HepG2 (cell line): ENCODE results near the gene PPP2R5B. TPM values are rescaled to one million over a fixed set of nuclear protein-coding genes. Genes with fewer than 3 reads are reported as not detected.

Source experiments
- microRNA counts: library from miRNA; unstranded; fragments of <30 nt; microRNA quantifications from one replicate; lab custom pipeline; 2015
- microRNA-seq: library from miRNA; unstranded; fragments of <30 nt; microRNA quantifications from one replicate; pipeline ENCODE4, GENCODE V29; 2020
- polyA plus RNA-seq, 8 experiments: library from polyadenylated mRNA; depleted of rRNA in 3 of 8; stranded (reverse) in 7 of 8; unstranded in 1 of 8; fragments of >200 nt; fragmentation: Illumina TruSeq in 4 of 8; extraction: Trizol in 4 of 8; gene quantifications; 2 replicates each; pipeline versions ENCODE4 v1.2.1 to v1.2.3, GENCODE V29; 2011 to 2016; ENCODE audit warnings: low read depth in 4 of 8, missing spikeins in 1 of 8, mixed read lengths in 1 of 8; ENCODE audit not compliant: insufficient read depth in 1 of 8
- small RNA-seq, 3 experiments: library from RNA; depleted of rRNA; stranded (forward); fragments of <200 nt; gene quantifications; one replicate each; pipeline ENCODE3, GENCODE V24; 2012; ENCODE audit warnings: low read depth in 2 of 3, low replicate concordance in 1 of 3; ENCODE audit not compliant: insufficient read length in 3 of 3, insufficient read depth in 2 of 3
- total RNA-seq, 5 experiments: library from RNA; depleted of rRNA; stranded (reverse); fragments of >200 nt; fragmentation: Illumina TruSeq; extraction: Trizol; gene quantifications; 2 replicates each; pipeline ENCODE4 v1.2.3, GENCODE V29; 2016; ENCODE audit warnings: low read depth in 1 of 5

PPP2R5B gene
- total and polyA plus RNA-seq, 2 of the 13 experiments (the other 11 are each of a cell fraction or from before 2014, with no cell fraction given): 2.3 to 8.3 TPM

MicroRNA genes within 50 kb of the gene (microRNA counts, 767-probe panel; counts per million panel counts)
- microRNA hsa-miR-192-5p (lab: Ali Mortazavi, UCI): not detected

Small RNAs within 50 kb of the gene (microRNA-seq; reads per million reads assigned to microRNA genes)
- gene MIR6749: not detected
- gene MIR6750: 0.68 reads per million

Small RNAs within 50 kb of the gene (small RNA-seq; reads per million reads assigned to genes)
- 0 reads per million in 3 experiments for gene MIR6749
- 0 reads per million in 3 experiments for gene MIR6750

Other genes starting within 250 kb of the PPP2R5B start
- not detected in 2 replicates for gene NRXN2, start 201.5 kb upstream of the PPP2R5B start, total RNA-seq (2016; rRNA removed; fragmentation: Illumina TruSeq; extraction: Trizol)
- gene NRXN2, start 201.5 kb upstream of the PPP2R5B start, polyA plus RNA-seq (2011; rRNA removed): 0.03 TPM in 1 of 2 replicates, not detected in the other
- gene RASGRP2, start 180.5 kb upstream of the PPP2R5B start, total RNA-seq (2016; rRNA removed; fragmentation: Illumina TruSeq; extraction: Trizol): not detected in 2 replicates
- 0.18 and 0.61 TPM in 2 replicates for gene RASGRP2, start 180.5 kb upstream of the PPP2R5B start, polyA plus RNA-seq (2011; rRNA removed)
- 0.11 TPM in 1 of 2 replicates, not detected in the other for gene PYGM, start 164.7 kb upstream of the PPP2R5B start, total RNA-seq (2016; rRNA removed; fragmentation: Illumina TruSeq; extraction: Trizol)
- gene PYGM, start 164.7 kb upstream of the PPP2R5B start, polyA plus RNA-seq (2011; rRNA removed): 0.12 and 0.13 TPM in 2 replicates
- 42.5 and 70.4 TPM in 2 replicates for gene SF1, start 146.1 kb upstream of the PPP2R5B start, total RNA-seq (2016; rRNA removed; fragmentation: Illumina TruSeq; extraction: Trizol)
- 51.9 and 55.5 TPM in 2 replicates for gene SF1, start 146.1 kb upstream of the PPP2R5B start, polyA plus RNA-seq (2011; rRNA removed)
- gene MAP4K2, start 121.5 kb upstream of the PPP2R5B start, total RNA-seq (2016; rRNA removed; fragmentation: Illumina TruSeq; extraction: Trizol): 7.8 and 8.3 TPM in 2 replicates
- gene MAP4K2, start 121.5 kb upstream of the PPP2R5B start, polyA plus RNA-seq (2011; rRNA removed): 15.5 and 17.6 TPM in 2 replicates
- 15.3 and 20.5 TPM in 2 replicates for gene MEN1, start 114.1 kb upstream of the PPP2R5B start, total RNA-seq (2016; rRNA removed; fragmentation: Illumina TruSeq; extraction: Trizol)
- gene MEN1, start 114.1 kb upstream of the PPP2R5B start, polyA plus RNA-seq (2011; rRNA removed): 27.3 and 30.9 TPM in 2 replicates
- 0.77 and 1.4 TPM in 2 replicates for gene CDC42BPG, start 80.0 kb upstream of the PPP2R5B start, total RNA-seq (2016; rRNA removed; fragmentation: Illumina TruSeq; extraction: Trizol)
- 0.55 and 0.99 TPM in 2 replicates for gene CDC42BPG, start 80.0 kb upstream of the PPP2R5B start, polyA plus RNA-seq (2011; rRNA removed)
- 22.0 and 26.6 TPM in 2 replicates for gene EHD1, start 46.1 kb upstream of the PPP2R5B start, total RNA-seq (2016; rRNA removed; fragmentation: Illumina TruSeq; extraction: Trizol)
- 23.6 and 29.4 TPM in 2 replicates for gene EHD1, start 46.1 kb upstream of the PPP2R5B start, polyA plus RNA-seq (2011; rRNA removed)
- 6.5 and 6.7 TPM in 2 replicates for gene ATG2A, start 7.5 kb upstream of the PPP2R5B start, total RNA-seq (2016; rRNA removed; fragmentation: Illumina TruSeq; extraction: Trizol)
- 8.0 and 13.2 TPM in 2 replicates for gene ATG2A, start 7.5 kb upstream of the PPP2R5B start, polyA plus RNA-seq (2011; rRNA removed)
- gene GPHA2, start 11.2 kb downstream of the PPP2R5B start, total RNA-seq (2016; rRNA removed; fragmentation: Illumina TruSeq; extraction: Trizol): 11.6 and 19.1 TPM in 2 replicates
- 10.1 and 13.0 TPM in 2 replicates for gene GPHA2, start 11.2 kb downstream of the PPP2R5B start, polyA plus RNA-seq (2011; rRNA removed)
- not detected in 2 replicates for gene MAJIN, start 47.4 kb downstream of the PPP2R5B start, total RNA-seq (2016; rRNA removed; fragmentation: Illumina TruSeq; extraction: Trizol)
- not detected in 2 replicates for gene MAJIN, start 47.4 kb downstream of the PPP2R5B start, polyA plus RNA-seq (2011; rRNA removed)
- gene BATF2, start 72.3 kb downstream of the PPP2R5B start, total RNA-seq (2016; rRNA removed; fragmentation: Illumina TruSeq; extraction: Trizol): 3.9 and 4.2 TPM in 2 replicates
- gene BATF2, start 72.3 kb downstream of the PPP2R5B start, polyA plus RNA-seq (2011; rRNA removed): 2.8 and 3.1 TPM in 2 replicates
- gene ARL2, start 89.5 kb downstream of the PPP2R5B start, total RNA-seq (2016; rRNA removed; fragmentation: Illumina TruSeq; extraction: Trizol): 84.4 and 93.9 TPM in 2 replicates
- gene ARL2, start 89.5 kb downstream of the PPP2R5B start, polyA plus RNA-seq (2011; rRNA removed): 82.9 and 86.3 TPM in 2 replicates
- 20.7 and 22.6 TPM in 2 replicates for gene SNX15, start 102.8 kb downstream of the PPP2R5B start, total RNA-seq (2016; rRNA removed; fragmentation: Illumina TruSeq; extraction: Trizol)
- gene SNX15, start 102.8 kb downstream of the PPP2R5B start, polyA plus RNA-seq (2011; rRNA removed): 19.1 and 21.2 TPM in 2 replicates
- gene SAC3D1, start 116.5 kb downstream of the PPP2R5B start, total RNA-seq (2016; rRNA removed; fragmentation: Illumina TruSeq; extraction: Trizol): 33.2 and 36.3 TPM in 2 replicates
- 7.4 and 8.9 TPM in 2 replicates for gene SAC3D1, start 116.5 kb downstream of the PPP2R5B start, polyA plus RNA-seq (2011; rRNA removed)
- gene NAALADL1, start 133.9 kb downstream of the PPP2R5B start, total RNA-seq (2016; rRNA removed; fragmentation: Illumina TruSeq; extraction: Trizol): 3.4 and 9.3 TPM in 2 replicates
- gene NAALADL1, start 133.9 kb downstream of the PPP2R5B start, polyA plus RNA-seq (2011; rRNA removed): 33.9 and 67.5 TPM in 2 replicates
- 50.6 and 63.1 TPM in 2 replicates for gene CDCA5, start 159.4 kb downstream of the PPP2R5B start, total RNA-seq (2016; rRNA removed; fragmentation: Illumina TruSeq; extraction: Trizol)
- gene CDCA5, start 159.4 kb downstream of the PPP2R5B start, polyA plus RNA-seq (2011; rRNA removed): 9.8 and 13.5 TPM in 2 replicates
- 27.6 and 32.2 TPM in 2 replicates for gene ZFPL1, start 159.5 kb downstream of the PPP2R5B start, total RNA-seq (2016; rRNA removed; fragmentation: Illumina TruSeq; extraction: Trizol)
- gene ZFPL1, start 159.5 kb downstream of the PPP2R5B start, polyA plus RNA-seq (2011; rRNA removed): 49.7 and 56.0 TPM in 2 replicates
- 57.4 and 76.3 TPM in 2 replicates for gene VPS51, start 171.5 kb downstream of the PPP2R5B start, total RNA-seq (2016; rRNA removed; fragmentation: Illumina TruSeq; extraction: Trizol)
- 90.6 and 104 TPM in 2 replicates for gene VPS51, start 171.5 kb downstream of the PPP2R5B start, polyA plus RNA-seq (2011; rRNA removed)
- gene TM7SF2, start 187.2 kb downstream of the PPP2R5B start, total RNA-seq (2016; rRNA removed; fragmentation: Illumina TruSeq; extraction: Trizol): 28.8 and 66.9 TPM in 2 replicates
- gene TM7SF2, start 187.2 kb downstream of the PPP2R5B start, polyA plus RNA-seq (2011; rRNA removed): 56.0 and 75.6 TPM in 2 replicates
- gene ZNHIT2, start 193.0 kb downstream of the PPP2R5B start, total RNA-seq (2016; rRNA removed; fragmentation: Illumina TruSeq; extraction: Trizol): 5.7 and 6.5 TPM in 2 replicates
- 1.1 TPM in 2 replicates for gene ZNHIT2, start 193.0 kb downstream of the PPP2R5B start, polyA plus RNA-seq (2011; rRNA removed)
- gene FAU, start 197.4 kb downstream of the PPP2R5B start, total RNA-seq (2016; rRNA removed; fragmentation: Illumina TruSeq; extraction: Trizol): 869 and 1,024 TPM in 2 replicates
- 374 and 392 TPM in 2 replicates for gene FAU, start 197.4 kb downstream of the PPP2R5B start, polyA plus RNA-seq (2011; rRNA removed)
- 53.3 and 63.2 TPM in 2 replicates for gene MRPL49, start 197.6 kb downstream of the PPP2R5B start, total RNA-seq (2016; rRNA removed; fragmentation: Illumina TruSeq; extraction: Trizol)
- gene MRPL49, start 197.6 kb downstream of the PPP2R5B start, polyA plus RNA-seq (2011; rRNA removed): 39.2 and 41.4 TPM in 2 replicates
- gene SYVN1, start 209.8 kb downstream of the PPP2R5B start, total RNA-seq (2016; rRNA removed; fragmentation: Illumina TruSeq; extraction: Trizol): 7.4 and 10.3 TPM in 2 replicates
- 22.5 and 25.8 TPM in 2 replicates for gene SYVN1, start 209.8 kb downstream of the PPP2R5B start, polyA plus RNA-seq (2011; rRNA removed)
- gene SPDYC, start 245.5 kb downstream of the PPP2R5B start, total RNA-seq (2016; rRNA removed; fragmentation: Illumina TruSeq; extraction: Trizol): 0.15 TPM in 1 of 2 replicates, not detected in the other
- gene SPDYC, start 245.5 kb downstream of the PPP2R5B start, polyA plus RNA-seq (2011; rRNA removed): 0.26 and 0.33 TPM in 2 replicates